GM12864 (cell line): Measurements from ENCODE around the gene RALGPS1.

ENCODE experiments used
- DNase-seq: peaks from one replicate; pipeline ENCODE4 v3.0.0-alpha.2; 2011; ENCODE audit warnings: low read depth
- H3K4me3 ChIP-seq: 2 replicates; pipeline ENCODE4 v1.5.1; 2011; ENCODE audit warnings: mild to moderate bottlenecking, low read depth, low read length, control low read depth
- TF ChIP-seq, protein P1 (sequence below): IDR thresholded peaks from 2 replicates; pipeline ENCODE4 v1.5.1; 2011; ENCODE audit warnings: low read depth, mild to moderate bottlenecking, moderate library complexity, low read length, control low read depth, inconsistent platforms; ENCODE audit errors: missing control alignments

Gene RALGPS1

DNA sequence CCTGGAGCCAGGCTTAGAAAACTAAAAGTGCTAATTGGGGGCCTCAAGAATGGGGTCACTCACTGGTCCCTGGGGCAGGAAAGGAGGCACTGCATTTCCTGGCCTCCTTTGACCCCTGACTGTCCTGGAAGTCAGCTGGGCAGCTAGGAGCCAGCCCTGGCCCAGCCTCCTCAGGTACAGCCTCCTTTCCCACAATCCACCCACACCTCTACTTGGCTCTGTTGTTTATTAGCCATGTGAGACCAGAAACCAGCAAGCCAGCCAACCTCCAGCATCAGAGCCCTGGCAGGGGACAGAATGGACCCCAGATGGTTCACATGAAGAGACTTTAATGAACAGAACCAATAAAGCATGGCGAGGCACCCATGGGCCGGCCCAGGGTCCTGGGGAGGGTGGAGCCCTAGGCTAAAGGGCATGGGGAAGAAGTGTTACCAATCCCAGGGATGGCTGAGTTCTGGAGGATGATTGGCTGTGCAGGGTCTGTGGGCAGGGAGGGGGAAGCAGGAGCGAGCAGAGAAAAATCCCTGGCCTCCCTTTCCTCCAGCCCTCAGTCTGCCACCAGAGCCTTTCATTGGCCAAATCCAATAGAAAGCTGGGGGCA, 263.2 kb downstream of the RALGPS1 start:
- TF ChIP-seq, protein P1, sequence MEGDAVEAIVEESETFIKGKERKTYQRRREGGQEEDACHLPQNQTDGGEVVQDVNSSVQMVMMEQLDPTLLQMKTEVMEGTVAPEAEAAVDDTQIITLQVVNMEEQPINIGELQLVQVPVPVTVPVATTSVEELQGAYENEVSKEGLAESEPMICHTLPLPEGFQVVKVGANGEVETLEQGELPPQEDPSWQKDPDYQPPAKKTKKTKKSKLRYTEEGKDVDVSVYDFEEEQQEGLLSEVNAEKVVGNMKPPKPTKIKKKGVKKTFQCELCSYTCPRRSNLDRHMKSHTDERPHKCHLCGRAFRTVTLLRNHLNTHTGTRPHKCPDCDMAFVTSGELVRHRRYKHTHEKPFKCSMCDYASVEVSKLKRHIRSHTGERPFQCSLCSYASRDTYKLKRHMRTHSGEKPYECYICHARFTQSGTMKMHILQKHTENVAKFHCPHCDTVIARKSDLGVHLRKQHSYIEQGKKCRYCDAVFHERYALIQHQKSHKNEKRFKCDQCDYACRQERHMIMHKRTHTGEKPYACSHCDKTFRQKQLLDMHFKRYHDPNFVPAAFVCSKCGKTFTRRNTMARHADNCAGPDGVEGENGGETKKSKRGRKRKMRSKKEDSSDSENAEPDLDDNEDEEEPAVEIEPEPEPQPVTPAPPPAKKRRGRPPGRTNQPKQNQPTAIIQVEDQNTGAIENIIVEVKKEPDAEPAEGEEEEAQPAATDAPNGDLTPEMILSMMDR: no peak
- DNase-seq: no peak
- no peak overlapping the region for H3K4me3 ChIP-seq

DNA sequence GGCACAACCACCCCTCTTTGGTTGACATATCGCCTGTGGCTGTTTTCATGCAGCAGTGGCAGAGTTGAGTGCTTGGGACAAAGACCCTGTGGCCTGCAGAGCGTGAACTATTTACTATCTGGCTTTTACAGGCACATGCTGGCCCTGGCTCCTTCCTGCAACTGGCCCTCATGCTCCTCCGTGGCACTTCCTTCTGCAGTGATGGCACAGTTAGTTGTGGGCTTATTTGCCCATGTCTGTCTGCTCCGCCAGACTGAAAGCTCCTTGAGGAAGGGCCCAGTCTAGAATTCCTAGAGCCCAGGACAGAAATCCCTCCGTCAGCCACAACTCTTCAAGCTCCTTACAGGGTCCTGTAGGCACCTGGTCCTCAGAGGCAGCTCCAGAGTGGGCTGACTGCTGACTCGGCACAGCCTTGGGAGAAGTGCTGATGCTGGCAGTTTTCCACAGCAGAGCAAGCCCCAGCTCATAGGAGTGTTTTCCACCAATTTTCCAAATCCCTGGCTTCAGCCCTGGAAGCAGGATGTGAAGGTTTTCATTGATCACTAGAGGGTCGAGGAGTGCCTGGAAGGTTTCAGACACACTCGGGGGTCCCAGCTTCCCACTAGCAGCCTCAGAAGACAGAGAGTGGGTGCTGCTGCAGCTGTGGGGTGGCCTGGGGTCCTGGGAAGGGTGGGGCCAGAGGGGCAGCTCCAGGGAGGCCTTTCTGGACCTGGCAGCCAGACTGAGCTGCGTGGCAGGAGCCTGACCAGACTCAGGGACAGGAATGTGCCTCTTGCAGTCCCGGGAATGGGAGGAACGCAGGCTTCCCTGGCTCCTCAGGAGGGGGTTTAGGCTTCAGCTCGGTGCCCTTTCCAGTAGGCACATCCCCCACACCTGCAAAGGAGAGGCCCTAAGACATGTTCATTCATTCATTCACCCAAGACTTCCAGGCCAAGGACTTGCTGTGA, 264.4 kb downstream of the RALGPS1 start:
- no peak for DNase-seq
- TF ChIP-seq, protein P1: no peak
- no peak overlapping the region for H3K4me3 ChIP-seq

DNA sequence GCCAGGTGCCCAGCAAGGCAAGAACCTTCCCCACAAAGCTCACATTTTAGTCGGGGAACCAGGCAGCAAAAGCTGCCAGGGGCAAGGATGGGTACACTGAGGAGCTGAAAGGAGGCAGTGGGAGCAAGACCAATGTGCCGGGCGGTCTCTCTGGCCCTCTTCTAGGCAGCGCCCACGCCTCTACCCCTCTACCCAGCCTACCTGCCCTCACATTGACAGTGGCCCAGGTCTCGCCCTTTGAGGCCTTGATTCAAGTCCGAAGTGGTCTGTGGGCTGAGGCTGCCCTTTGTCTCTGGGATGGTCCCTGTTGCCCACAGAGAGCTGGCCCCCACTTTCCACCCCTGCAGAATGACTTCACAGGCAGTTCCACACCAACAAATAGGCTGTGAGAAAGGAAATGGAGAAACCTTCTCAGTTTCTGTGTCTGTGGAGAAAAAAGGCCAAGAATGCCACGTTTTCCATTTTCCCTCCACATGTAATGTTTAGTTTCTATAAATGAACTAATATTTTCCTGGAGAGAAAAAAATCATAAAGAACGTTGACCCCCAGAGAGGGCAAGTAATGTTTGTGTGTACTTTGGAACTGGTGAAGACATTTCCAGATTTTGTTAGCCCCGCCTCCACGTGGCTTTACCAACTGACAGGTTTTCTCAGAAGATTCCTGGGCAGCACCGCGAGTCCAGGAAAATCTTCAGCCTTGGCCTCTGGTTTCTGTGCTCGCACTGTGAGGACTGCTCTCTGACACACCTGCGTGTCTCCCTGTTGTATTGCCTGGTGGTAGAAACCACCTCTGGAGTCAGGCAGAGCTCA, 265.3 kb downstream of the RALGPS1 start:
- DNase-seq: no peak
- TF ChIP-seq, protein P1: no peak
- no peak overlapping the region for H3K4me3 ChIP-seq

DNA sequence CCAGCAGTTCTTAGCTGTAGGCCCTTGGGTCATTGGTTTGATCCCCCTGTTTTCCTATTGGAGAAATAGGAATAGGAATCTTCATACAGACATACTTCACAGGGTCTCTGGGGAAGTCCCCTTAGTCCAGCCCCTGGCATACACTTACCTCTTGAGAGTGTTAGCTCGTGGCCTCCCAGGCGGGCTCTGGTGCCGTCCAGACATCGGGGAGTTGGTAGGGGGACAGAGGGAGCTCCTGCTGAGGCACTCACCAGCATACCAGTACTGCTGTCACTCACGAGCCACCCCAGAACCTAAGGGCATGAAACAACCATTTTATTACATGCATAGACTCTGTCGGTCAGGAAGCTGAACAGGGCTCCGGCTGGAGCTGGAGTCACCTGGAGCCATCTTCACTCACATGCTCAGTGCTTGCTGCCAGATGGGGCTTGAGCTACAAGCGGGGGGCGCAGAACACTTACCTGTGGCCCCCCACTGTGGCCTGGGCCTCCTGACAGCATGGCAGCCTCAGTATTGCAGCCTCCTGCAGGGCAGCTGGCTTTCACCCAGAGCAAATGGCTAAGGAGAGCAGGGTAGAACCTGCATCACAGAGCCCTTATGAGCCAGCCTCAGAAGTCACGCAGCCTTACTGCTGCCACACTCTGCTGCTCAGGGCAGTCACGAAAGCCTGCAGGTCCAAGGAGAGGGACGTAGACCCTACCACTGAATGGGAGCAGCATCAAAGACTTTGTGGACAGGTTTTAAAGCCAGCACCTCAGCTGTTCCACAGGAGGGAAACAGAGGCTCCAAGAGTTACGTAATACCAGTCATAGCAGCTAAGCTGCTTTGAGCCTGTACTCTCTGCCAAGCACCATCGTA, 266.1 kb downstream of the RALGPS1 start:
- DNase-seq: no peak
- no peak overlapping the region for H3K4me3 ChIP-seq
- TF ChIP-seq, protein P1: no peak

DNA sequence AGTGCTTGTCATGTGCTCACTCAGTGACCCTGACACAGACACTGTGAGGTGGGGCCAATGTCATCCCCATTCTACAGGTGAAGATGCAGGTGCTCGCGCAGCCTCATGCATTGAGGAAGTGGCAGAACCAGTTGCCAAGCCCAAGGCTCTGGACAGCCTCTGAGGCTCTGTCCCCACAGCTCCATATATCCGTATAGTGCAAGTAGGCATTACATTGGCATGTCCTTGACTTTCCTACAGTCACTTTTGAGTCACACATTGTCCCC, 266.7 kb downstream of the RALGPS1 start:
- no peak overlapping the region for H3K4me3 ChIP-seq
- TF ChIP-seq, protein P1: no peak
- DNase-seq: no peak

DNA sequence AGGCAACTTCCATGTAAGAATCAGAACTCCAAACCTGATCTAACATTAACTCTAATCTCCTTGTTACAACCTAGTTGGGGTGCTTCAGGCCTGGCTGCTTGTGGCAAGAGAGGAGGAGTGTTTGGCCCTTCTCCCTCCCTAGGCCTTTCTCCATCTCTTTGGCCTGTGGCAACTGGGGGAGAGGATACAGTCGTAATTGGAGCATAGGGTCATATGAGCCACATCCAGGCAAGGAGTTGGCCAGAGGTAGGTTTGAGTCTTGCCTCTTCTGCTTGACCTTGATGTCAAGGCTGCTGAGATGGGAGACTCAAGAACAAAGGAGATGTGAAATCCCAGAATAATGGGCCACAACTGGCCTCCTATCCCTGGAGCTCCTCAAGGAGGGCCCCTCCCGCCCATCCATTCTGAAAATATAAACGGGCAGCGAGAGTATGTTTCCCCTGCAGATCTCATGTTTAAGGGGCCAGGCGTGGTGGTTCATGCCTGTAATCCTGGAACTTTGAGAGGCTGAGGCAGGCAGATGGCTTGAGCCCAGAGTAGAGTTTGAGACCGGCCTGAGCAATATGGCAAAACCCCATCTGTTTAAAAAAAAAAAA, 267.1 kb downstream of the RALGPS1 start:
- H3K4me3 ChIP-seq: no peak overlapping the region
- DNase-seq: no peak
- TF ChIP-seq, protein P1: no peak
